Endodermal cell (in vitro differentiated cells): ENCODE measurements around the gene RNGTT. TPM values are rescaled to one million over a fixed set of nuclear protein-coding genes. Genes with fewer than 3 reads are reported as not detected.

ENCODE experiments used
- DNase-seq: peaks from one replicate; pipeline ENCODE4 v3.0.0-alpha.2; 2017
- H3K27ac ChIP-seq: 2 replicates; pipeline ENCODE4 v1.5.1; 2013; ENCODE audit warnings: mild to moderate bottlenecking, low read depth, low read length, moderate library complexity
- H3K27me3 ChIP-seq: 2 replicates; pipeline ENCODE4 v1.6.1; 2013; ENCODE audit warnings: mild to moderate bottlenecking, low read length, moderate library complexity; ENCODE audit not compliant: insufficient read depth, control insufficient read depth, poor library complexity, severe bottlenecking
- H3K36me3 ChIP-seq: 2 replicates; pipeline ENCODE4 v1.7.0; 2013; ENCODE audit warnings: mild to moderate bottlenecking, low read length, moderate library complexity; ENCODE audit not compliant: control insufficient read depth, insufficient read depth
- H3K4me1 ChIP-seq: one replicate; pipeline ENCODE4 v1.7.0; 2013; ENCODE audit warnings: low read length; ENCODE audit not compliant: control insufficient read depth, insufficient read depth
- H3K4me3 ChIP-seq: 2 replicates; pipeline ENCODE4 v1.5.1; 2013; ENCODE audit warnings: mild to moderate bottlenecking, low read length, moderate library complexity
- H3K9ac ChIP-seq: 2 replicates; pipeline ENCODE4 v1.6.1; 2013; ENCODE audit warnings: mild to moderate bottlenecking, low read length, moderate library complexity; ENCODE audit not compliant: poor library complexity, severe bottlenecking; ENCODE audit errors: extremely low read depth
- H3K9me3 ChIP-seq: 2 replicates; pipeline ENCODE4 v1.6.1; 2013; ENCODE audit warnings: mild to moderate bottlenecking, low read length, moderate library complexity; ENCODE audit not compliant: control insufficient read depth
- H3K27ac Mint-ChIP-seq: 2 replicates; pipeline ENCODE4 v1.8.0; 2020; ENCODE audit warnings: mixed read lengths
- H3K27me3 Mint-ChIP-seq: 2 replicates; pipeline ENCODE4 v1.8.0; 2021; ENCODE audit warnings: mild to moderate bottlenecking, mixed read lengths; ENCODE audit not compliant: insufficient read depth
- H3K36me3 Mint-ChIP-seq: 2 replicates; pipeline ENCODE4 v1.8.0; 2020; ENCODE audit warnings: low read depth, mixed read lengths
- H3K4me1 Mint-ChIP-seq: 2 replicates; pipeline ENCODE4 v1.8.0; 2020; ENCODE audit warnings: mixed read lengths
- H3K4me3 Mint-ChIP-seq: 2 replicates; pipeline ENCODE4 v1.8.0; 2020; ENCODE audit warnings: mild to moderate bottlenecking, moderate library complexity, mixed read lengths
- H3K9me3 Mint-ChIP-seq: 2 replicates; pipeline ENCODE4 v1.8.0; 2020; ENCODE audit warnings: mild to moderate bottlenecking, mixed read lengths
- WGBS, 2 experiments: methylation state at CpG; one replicate each; pipeline versions ENCODE4 v1.1.5 to v1.1.7; 2013; ENCODE audit warnings: missing lambda C conversion rate in 2 of 2, mixed read lengths in 1 of 2; ENCODE audit not compliant: insufficient coverage in 1 of 2, insufficient read length in 1 of 2; 5-methylcytosine and 5-hydroxymethylcytosine counted together
- total RNA-seq, 2 donors: library from RNA; stranded (reverse); fragmentation: NEBNext Ultra II Directional in 1 of 2; extraction: Animal tissue kit (Norgen Biotek cat#: 25700) in 1 of 2; gene quantifications; 2 replicates in 1 of 2; 3 replicates in 1 of 2; pipeline ENCODE4 v1.2.1, GENCODE V29; 2021
- TF ChIP-seq, protein P1 (sequence below): fragments of 200-600 bp; sonication (generic); conservative IDR thresholded peaks from 2 replicates; pipeline ENCODE4 v1.5.0; 2021; ENCODE audit warnings: antibody characterized with exemption, mild to moderate bottlenecking

Gene RNGTT
- total RNA-seq, 2 donors from 2014 or later = 21.5 to 28.7 TPM

DNA sequence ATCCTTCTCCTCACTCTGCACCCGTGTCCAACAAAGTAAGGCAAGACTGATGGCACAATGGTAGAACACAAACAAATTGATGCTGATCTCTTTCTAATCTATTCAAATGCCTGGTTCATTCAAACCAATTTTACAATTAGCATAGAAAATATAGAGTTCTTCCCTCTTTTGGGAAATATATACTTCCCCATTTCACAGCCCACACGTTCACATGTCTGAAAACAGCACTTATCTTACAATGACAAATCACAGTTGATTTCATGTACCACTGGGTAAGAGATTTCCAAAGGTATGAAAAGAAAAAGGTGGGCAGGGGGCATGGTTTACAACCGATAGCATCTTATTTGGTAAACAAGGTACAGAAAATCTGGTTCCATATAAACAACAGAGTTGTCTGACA lies 137.6 kb downstream of the RNGTT start:
- no peak for DNase-seq
- Mint-ChIP-seq H3K27ac (no peak overlapping the region), H3K4me3 (no peak overlapping the region), H3K36me3 (peaks cover 43% of the 10 kb centered on the region), H3K27me3 (no peaks in the 10 kb centered on the region), H3K9me3 (peaks cover 33% of the 10 kb centered on the region), H3K4me1 (peaks cover 5% of the 10 kb centered on the region)
- no peaks in the 10 kb centered on the region for H3K27me3 ChIP-seq
- no peak overlapping the region for H3K4me3 ChIP-seq
- H3K9ac ChIP-seq = no peak overlapping the region
- H3K36me3 ChIP-seq = peaks cover 5% of the 10 kb centered on the region
- H3K9me3 ChIP-seq = peaks cover 4% of the 10 kb centered on the region
- TF ChIP-seq, protein P1, sequence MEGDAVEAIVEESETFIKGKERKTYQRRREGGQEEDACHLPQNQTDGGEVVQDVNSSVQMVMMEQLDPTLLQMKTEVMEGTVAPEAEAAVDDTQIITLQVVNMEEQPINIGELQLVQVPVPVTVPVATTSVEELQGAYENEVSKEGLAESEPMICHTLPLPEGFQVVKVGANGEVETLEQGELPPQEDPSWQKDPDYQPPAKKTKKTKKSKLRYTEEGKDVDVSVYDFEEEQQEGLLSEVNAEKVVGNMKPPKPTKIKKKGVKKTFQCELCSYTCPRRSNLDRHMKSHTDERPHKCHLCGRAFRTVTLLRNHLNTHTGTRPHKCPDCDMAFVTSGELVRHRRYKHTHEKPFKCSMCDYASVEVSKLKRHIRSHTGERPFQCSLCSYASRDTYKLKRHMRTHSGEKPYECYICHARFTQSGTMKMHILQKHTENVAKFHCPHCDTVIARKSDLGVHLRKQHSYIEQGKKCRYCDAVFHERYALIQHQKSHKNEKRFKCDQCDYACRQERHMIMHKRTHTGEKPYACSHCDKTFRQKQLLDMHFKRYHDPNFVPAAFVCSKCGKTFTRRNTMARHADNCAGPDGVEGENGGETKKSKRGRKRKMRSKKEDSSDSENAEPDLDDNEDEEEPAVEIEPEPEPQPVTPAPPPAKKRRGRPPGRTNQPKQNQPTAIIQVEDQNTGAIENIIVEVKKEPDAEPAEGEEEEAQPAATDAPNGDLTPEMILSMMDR = no peak
- H3K27ac ChIP-seq = no peak overlapping the region
- no peaks in the 10 kb centered on the region for H3K4me1 ChIP-seq
- WGBS, 2 experiments = 95 to 100% methylated on average over 1 to 3 of the region's 3 CpGs

DNA sequence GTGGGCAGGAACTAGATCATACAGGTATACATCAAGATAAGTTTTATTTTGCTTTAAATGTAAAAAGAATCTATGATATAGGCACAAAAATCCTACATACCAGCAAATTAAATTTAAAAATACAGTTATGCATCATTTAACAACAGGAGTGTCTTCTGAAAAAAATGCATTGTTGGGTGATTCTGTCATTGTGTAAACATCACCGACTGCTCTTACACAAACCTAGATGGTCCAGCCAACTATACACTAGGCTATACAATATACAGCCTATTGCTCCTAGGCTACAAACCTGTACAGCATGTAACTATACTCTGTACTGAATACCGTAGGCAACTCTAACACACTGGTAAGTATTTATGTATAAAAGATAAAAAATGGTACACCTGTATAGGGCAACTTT lies 139.4 kb downstream of the RNGTT start:
- H3K27ac Mint-ChIP-seq = no peak overlapping the region
- Histone ChIP-seq H3K36me3 (peaks cover 5% of the 10 kb centered on the region), H3K27ac (no peak overlapping the region), H3K9me3 (peaks cover 4% of the 10 kb centered on the region), H3K4me1 (no peaks in the 10 kb centered on the region), H3K9ac (no peak overlapping the region), H3K27me3 (no peaks in the 10 kb centered on the region), H3K4me3 (no peak overlapping the region)
- H3K9me3 Mint-ChIP-seq = peaks cover 17% of the 10 kb centered on the region
- WGBS, 2 experiments = 95% methylated on average over 1 of the region's 2 CpGs; no CpG with 5 or more reads in 1 of the 2 experiments
- DNase-seq = no peak
- TF ChIP-seq, protein P1 = no peak
- no peaks in the 10 kb centered on the region for H3K27me3 Mint-ChIP-seq
- peaks cover 29% of the 10 kb centered on the region for H3K36me3 Mint-ChIP-seq
- H3K4me3 Mint-ChIP-seq = no peak overlapping the region
- peaks cover 5% of the 10 kb centered on the region for H3K4me1 Mint-ChIP-seq

DNA sequence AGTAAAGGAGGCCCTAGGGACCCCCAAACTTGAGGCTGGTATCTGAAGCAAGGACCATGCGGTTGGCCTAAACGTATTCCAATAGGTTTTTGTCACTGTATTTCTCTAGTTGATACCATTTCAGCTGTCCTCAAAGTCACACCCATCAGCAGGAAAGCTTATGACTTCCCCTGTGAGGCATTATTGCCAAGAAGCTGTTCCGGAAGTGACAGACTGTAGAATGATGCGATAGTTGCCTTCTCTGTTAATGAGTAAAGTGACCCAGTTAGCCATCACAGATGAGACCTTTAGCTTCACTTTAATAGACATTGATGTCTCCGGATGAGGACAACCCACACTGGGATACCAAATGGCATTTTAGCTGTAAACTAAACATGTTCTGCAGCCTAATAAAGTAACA lies 147.9 kb downstream of the RNGTT start:
- H3K27ac ChIP-seq = no peak overlapping the region

More for the DNA sequence above, 147.9 kb downstream of the RNGTT start:
- H3K27me3 Mint-ChIP-seq = no peaks in the 10 kb centered on the region
- TF ChIP-seq, protein P1 = no peak
- H3K9me3 Mint-ChIP-seq = no peaks in the 10 kb centered on the region
- H3K27me3 ChIP-seq = no peaks in the 10 kb centered on the region
- peaks cover 6% of the 10 kb centered on the region for H3K4me1 Mint-ChIP-seq
- 96% methylated on average over 4 to 5 of the region's 5 CpGs for WGBS, 2 experiments
- H3K27ac Mint-ChIP-seq = no peak overlapping the region
- no peak overlapping the region for H3K4me3 ChIP-seq
- peaks cover 3% of the 10 kb centered on the region for H3K36me3 ChIP-seq
- H3K36me3 Mint-ChIP-seq = peaks cover 2% of the 10 kb centered on the region
- H3K4me1 ChIP-seq = peaks cover 5% of the 10 kb centered on the region
- no peak overlapping the region for H3K9ac ChIP-seq
- no peak overlapping the region for H3K4me3 Mint-ChIP-seq
- no peaks in the 10 kb centered on the region for H3K9me3 ChIP-seq
- DNase-seq = no peak
